ENCODE results near the gene SLC44A3.

Gene SLC44A3

GRCh38 chr1:94772845-94773244 is 47.3 kb upstream of the SLC44A3 start (continued):
- no peak for TF ChIP-seq TSHZ1 (tag by site-specific recombination; IDR thresholded peaks at IDR 0.05; ENCODE audit: borderline replicate concordance)
- no peak for TF ChIP-seq ZNF157 (tag by site-specific recombination; IDR thresholded peaks at IDR 0.05)
- no peak for TF ChIP-seq ZNF148 (tag by site-specific recombination; IDR thresholded peaks at IDR 0.05; ENCODE audit: borderline replicate concordance)
- TF ChIP-seq FEZF1 (tag by site-specific recombination; IDR thresholded peaks at IDR 0.05), result no peak
- TF ChIP-seq ZBTB49 (tag by site-specific recombination; IDR thresholded peaks at IDR 0.05; ENCODE audit: low read depth), result no peak
- TF ChIP-seq ZNF514 (tag by site-specific recombination; IDR thresholded peaks at IDR 0.05), result no peak

GRCh38 chr1:94773296-94773809 is 46.8 kb upstream of the SLC44A3 start:
- no peaks in the 10 kb centered on the region for H3K4me1 ChIP-seq (ENCODE audit: control insufficient read depth, insufficient read depth, low read length)
- POLR2A ChIA-PET, result no interaction called here
- CTCF ChIA-PET, result interaction anchor here (0.5 to 0.9 kb wide), 2 partner anchors 8 to 32 kb away, joined by 3 read pairs; no protein-coding TSS in a partner anchor
- TF ChIP-seq ZNF704 (tag by site-specific recombination; IDR thresholded peaks at IDR 0.05) (no peak), SETDB1 (IDR thresholded peaks at IDR 0.05; ENCODE audit: insufficient read length, low read length) (no peak), ZNF664 (tag by site-specific recombination; IDR thresholded peaks at IDR 0.05) (no peak), ZBTB11 (tag by site-specific recombination; conservative IDR thresholded peaks at IDR 0.05; ENCODE audit: low read depth) (no peak), ZFP41 (tag by site-specific recombination; IDR thresholded peaks at IDR 0.05; ENCODE audit: borderline replicate concordance) (no peak), ZNF211 (tag by site-specific recombination; IDR thresholded peaks at IDR 0.05; ENCODE audit: low read depth) (no peak), ZNF521 (tag by site-specific recombination; IDR thresholded peaks at IDR 0.05) (no peak), YY1 (tag by site-specific recombination; IDR thresholded peaks at IDR 0.05) (no peak), ZNF585B (tag by site-specific recombination; IDR thresholded peaks at IDR 0.05) (no peak)
- H3K27ac ChIP-seq (ENCODE audit: extremely low read depth, low read depth, low read length), result no peak overlapping the region
- no peak overlapping the region for H3K4me3 ChIP-seq (ENCODE audit: low read depth, low read length)
- no peaks in the 10 kb centered on the region for H3K36me3 ChIP-seq (ENCODE audit: control insufficient read depth in 2 of 2, insufficient read depth in 1 of 2, low read length in 2 of 2)
- no peaks in the 10 kb centered on the region for H3K9me3 ChIP-seq (ENCODE audit: control insufficient read depth, insufficient read depth, low read depth, low read length)
